ENCODE results near the gene UGT1A9.

DNA sequence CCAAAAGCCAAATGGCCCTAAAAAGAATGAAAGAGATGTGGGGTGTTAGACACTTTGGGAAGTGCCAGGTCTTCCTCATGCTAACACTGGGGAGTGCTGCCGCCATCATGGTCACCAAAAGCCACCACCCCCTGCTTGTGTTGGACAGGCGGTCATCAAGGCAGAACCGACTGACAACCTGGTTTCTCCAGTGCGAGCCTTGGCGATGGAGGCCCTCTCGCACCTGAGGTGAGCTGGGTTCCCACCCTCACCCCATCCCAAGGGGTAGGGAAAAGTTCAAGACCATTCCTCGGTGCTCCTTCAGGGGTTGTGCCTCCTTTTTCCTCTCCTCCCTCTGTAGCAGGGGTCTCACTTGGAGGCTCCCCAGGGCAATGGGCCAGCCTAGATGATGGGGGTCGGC, 140.0 kb downstream of the UGT1A9 start:
- TF ChIP-seq, protein P1, sequence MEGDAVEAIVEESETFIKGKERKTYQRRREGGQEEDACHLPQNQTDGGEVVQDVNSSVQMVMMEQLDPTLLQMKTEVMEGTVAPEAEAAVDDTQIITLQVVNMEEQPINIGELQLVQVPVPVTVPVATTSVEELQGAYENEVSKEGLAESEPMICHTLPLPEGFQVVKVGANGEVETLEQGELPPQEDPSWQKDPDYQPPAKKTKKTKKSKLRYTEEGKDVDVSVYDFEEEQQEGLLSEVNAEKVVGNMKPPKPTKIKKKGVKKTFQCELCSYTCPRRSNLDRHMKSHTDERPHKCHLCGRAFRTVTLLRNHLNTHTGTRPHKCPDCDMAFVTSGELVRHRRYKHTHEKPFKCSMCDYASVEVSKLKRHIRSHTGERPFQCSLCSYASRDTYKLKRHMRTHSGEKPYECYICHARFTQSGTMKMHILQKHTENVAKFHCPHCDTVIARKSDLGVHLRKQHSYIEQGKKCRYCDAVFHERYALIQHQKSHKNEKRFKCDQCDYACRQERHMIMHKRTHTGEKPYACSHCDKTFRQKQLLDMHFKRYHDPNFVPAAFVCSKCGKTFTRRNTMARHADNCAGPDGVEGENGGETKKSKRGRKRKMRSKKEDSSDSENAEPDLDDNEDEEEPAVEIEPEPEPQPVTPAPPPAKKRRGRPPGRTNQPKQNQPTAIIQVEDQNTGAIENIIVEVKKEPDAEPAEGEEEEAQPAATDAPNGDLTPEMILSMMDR (IDR thresholded peaks at IDR 0.05; ENCODE audit: low read depth, low read length, poor library complexity, severe bottlenecking) = no peak
- TF ChIP-seq EZH2phosphoT487 (IDR thresholded peaks at IDR 0.05; ENCODE audit: borderline replicate concordance, low read length) = no peak
